ENCODE results near the gene OR2AG2.

- TF ChIP-seq CTCF (IDR thresholded peaks at IDR 0.05 in 4 of 5, conservative IDR thresholded peaks at IDR 0.05 in 1 of 5), result no peak
- no peak for TF ChIP-seq POLR2A (IDR thresholded peaks at IDR 0.05)
Measured at GRCh38 chr11:6721343-6721742, 50.4 kb downstream of the OR2AG2 start.

Data from gastrocnemius medialis (tissue), 4 donors.